Measurements from ENCODE around the gene FBXO48.
"Not testable (repeated sequence)": the region's sequence is repeated elsewhere in the genome, so short reads cannot be mapped to it uniquely, and the experiment has no call there.

Gene FBXO48

GRCh38 chr2:68469935-68470334 lies 2.8 kb upstream of the FBXO48 start:
- no peak for DNase-seq

- no peak for DNase-seq
Measured at GRCh38 chr2:68468801-68469200, 1.7 kb upstream of the FBXO48 start.

GRCh38 chr2:68466778-68467076 lies 367 bp downstream of the FBXO48 start:
- no peak for DNase-seq

- no peak for DNase-seq
Measured at GRCh38 chr2:68466361-68466777, 725 bp downstream of the FBXO48 start.

- DNase-seq: no peak
Measured at GRCh38 chr2:68465081-68465916, 1.8 kb downstream of the FBXO48 start.

- no peak for DNase-seq
Measured at GRCh38 chr2:68464651-68465050, 2.4 kb downstream of the FBXO48 start.

- DNase-seq: peak; percentile 56
Measured at GRCh38 chr2:68463287-68463877, 3.7 kb downstream of the FBXO48 start.

GRCh38 chr2:68458981-68459380 lies 8.1 kb downstream of the FBXO48 start:
- no peak for DNase-seq

GRCh38 chr2:68456198-68456597 lies 10.9 kb downstream of the FBXO48 start:
- DNase-seq: no peak

GRCh38 chr2:68454719-68455118 lies 12.4 kb downstream of the FBXO48 start:
- DNase-seq: no peak

GRCh38 chr2:68453761-68454360 lies 13.2 kb downstream of the FBXO48 start:
- DNase-seq: no peak

- no peak for DNase-seq
Measured at GRCh38 chr2:68452158-68452900, 14.8 kb downstream of the FBXO48 start.

GRCh38 chr2:68448671-68449653 lies 18.1 kb downstream of the FBXO48 start:
- no peak for DNase-seq

GRCh38 chr2:68447118-68447517 lies 20.0 kb downstream of the FBXO48 start:
- DNase-seq: no peak

GRCh38 chr2:68446425-68446824 lies 20.7 kb downstream of the FBXO48 start:
- DNase-seq: not testable (repeated sequence)

GRCh38 chr2:68441994-68442322 lies 25.1 kb downstream of the FBXO48 start:
- no peak for DNase-seq

- DNase-seq: peak; percentile 91
Measured at GRCh38 chr2:68441179-68441993, 25.7 kb downstream of the FBXO48 start.

- DNase-seq: no peak
Measured at GRCh38 chr2:68438455-68439303, 28.4 kb downstream of the FBXO48 start.

GRCh38 chr2:68436270-68436669 lies 30.8 kb downstream of the FBXO48 start:
- DNase-seq: no peak

- no peak for DNase-seq
Measured at GRCh38 chr2:68435615-68436014, 31.5 kb downstream of the FBXO48 start.

GRCh38 chr2:68434981-68435380 lies 32.1 kb downstream of the FBXO48 start:
- no peak for DNase-seq
